ENCODE measurements around the gene RNASE2. TPM values are rescaled to one million over a fixed set of nuclear protein-coding genes. Genes with fewer than 3 reads are reported as not detected.
"Not testable (repeated sequence)": the region's sequence is repeated elsewhere in the genome, so short reads cannot be mapped to it uniquely, and the experiment has no call there.

The RNASE2 gene
- polyA plus RNA-seq, 5 donors = 1.2 to 2.5 (median 1.8) TPM

GRCh38 chr14:20980906-20981305 lies 25.6 kb downstream of the RNASE2 start:
- DNase-seq = no peak

GRCh38 chr14:20982646-20983369 lies 27.5 kb downstream of the RNASE2 start:
- DNase-seq = no peak

- not testable (repeated sequence) for DNase-seq
Observed at GRCh38 chr14:20985650-20986049, 30.4 kb downstream of the RNASE2 start.

GRCh38 chr14:20986811-20987210 lies 31.5 kb downstream of the RNASE2 start:
- DNase-seq = no peak

- no peak for DNase-seq
Observed at GRCh38 chr14:20988717-20989470, 33.6 kb downstream of the RNASE2 start.

GRCh38 chr14:20989471-20989786 lies 34.1 kb downstream of the RNASE2 start:
- no peak for DNase-seq

- peak; percentile 95 to 96 for DNase-seq
Observed at GRCh38 chr14:20989787-20990600, 34.7 kb downstream of the RNASE2 start, which contains the start of gene METTL17. Gene METTL17, plus strand, starts transcription at chr14:20989980. Its CDS starts 23 bp downstream, at chr14:20990003.

GRCh38 chr14:20996521-20996920 lies 41.2 kb downstream of the RNASE2 start:
- DNase-seq = no peak

GRCh38 chr14:20997115-20997514 lies 41.8 kb downstream of the RNASE2 start:
- no peak for DNase-seq

GRCh38 chr14:20997564-20997963 lies 42.3 kb downstream of the RNASE2 start:
- DNase-seq = no peak

GRCh38 chr14:20998139-20998538 lies 42.9 kb downstream of the RNASE2 start:
- peak; percentile 38 to 51 for DNase-seq

GRCh38 chr14:20998674-20999366 lies 43.5 kb downstream of the RNASE2 start, which contains the start of gene SLC39A2:
Gene SLC39A2, plus strand, starts transcription at chr14:20999293. Its CDS starts 154 bp downstream, at chr14:20999447.
- DNase-seq = no peak

GRCh38 chr14:20999591-20999990 lies 44.3 kb downstream of the RNASE2 start:
- DNase-seq = no peak

- no peak for DNase-seq
Observed at GRCh38 chr14:21001218-21001617, 45.9 kb downstream of the RNASE2 start.

GRCh38 chr14:21003788-21004346 lies 48.6 kb downstream of the RNASE2 start:
- DNase-seq = no peak

Other genes with a start within 250 kb of the RNASE2 start
- under 1 TPM in 1 of 5 donors, not detected in 4; 0.16 TPM for gene EDDM3A, start 209.6 kb upstream of the RNASE2 start, polyA plus RNA-seq (ENCODE audit: insufficient read depth in 1 of 5, insufficient read length in 5 of 5, low replicate concordance in 1 of 5)
- gene EDDM3B, start 187.1 kb upstream of the RNASE2 start, polyA plus RNA-seq (ENCODE audit: insufficient read depth in 1 of 5, insufficient read length in 5 of 5, low replicate concordance in 1 of 5) = not detected
- gene RNASE6, start 174.2 kb upstream of the RNASE2 start, polyA plus RNA-seq (ENCODE audit: insufficient read depth in 1 of 5, insufficient read length in 5 of 5, low replicate concordance in 1 of 5) = 1 to 10 TPM; 6.5 to 8.3 (median 7.9) TPM
- 100 to 1,000 TPM; 299 to 478 (median 401) TPM for gene RNASE1, start 152.6 kb upstream of the RNASE2 start, polyA plus RNA-seq (ENCODE audit: insufficient read depth in 1 of 5, insufficient read length in 5 of 5, low replicate concordance in 1 of 5)
- gene RNASE3, start 64.1 kb upstream of the RNASE2 start, polyA plus RNA-seq (ENCODE audit: insufficient read depth in 1 of 5, insufficient read length in 5 of 5, low replicate concordance in 1 of 5) = 1 to 10 TPM in 1 of 5 donors, under 1 TPM in 3, not detected in 1; 0.44 to 1.6 (median 0.72) TPM
- 100 to 1,000 TPM; 104 to 139 (median 116) TPM for gene METTL17, start 34.5 kb downstream of the RNASE2 start, polyA plus RNA-seq (ENCODE audit: insufficient read depth in 1 of 5, insufficient read length in 5 of 5, low replicate concordance in 1 of 5)
- under 1 TPM in 2 of 5 donors, not detected in 3; 0.14 to 0.49 TPM for gene SLC39A2, start 43.8 kb downstream of the RNASE2 start, polyA plus RNA-seq (ENCODE audit: insufficient read depth in 1 of 5, insufficient read length in 5 of 5, low replicate concordance in 1 of 5)
- gene NDRG2, start 69.6 kb downstream of the RNASE2 start, polyA plus RNA-seq (ENCODE audit: insufficient read depth in 1 of 5, insufficient read length in 5 of 5, low replicate concordance in 1 of 5) = 100 to 1,000 TPM; 123 to 163 (median 138) TPM
- under 1 TPM; 0.12 to 0.39 (median 0.23) TPM for gene TPPP2, start 74.7 kb downstream of the RNASE2 start, polyA plus RNA-seq (ENCODE audit: insufficient read depth in 1 of 5, insufficient read length in 5 of 5, low replicate concordance in 1 of 5)
- gene RNASE13, start 79.3 kb downstream of the RNASE2 start, polyA plus RNA-seq (ENCODE audit: insufficient read depth in 1 of 5, insufficient read length in 5 of 5, low replicate concordance in 1 of 5) = under 1 TPM in 1 of 5 donors, not detected in 4; 0.16 TPM
- under 1 TPM in 3 of 5 donors, not detected in 2; 0.12 to 0.13 (median 0.12) TPM for gene RNASE7, start 86.9 kb downstream of the RNASE2 start, polyA plus RNA-seq (ENCODE audit: insufficient read depth in 1 of 5, insufficient read length in 5 of 5, low replicate concordance in 1 of 5)
- gene RNASE8, start 102.3 kb downstream of the RNASE2 start, polyA plus RNA-seq (ENCODE audit: insufficient read depth in 1 of 5, insufficient read length in 5 of 5, low replicate concordance in 1 of 5) = not detected
- 10 to 100 TPM; 69.5 to 88.8 (median 83.3) TPM for gene ARHGEF40, start 114.8 kb downstream of the RNASE2 start, polyA plus RNA-seq (ENCODE audit: insufficient read depth in 1 of 5, insufficient read length in 5 of 5, low replicate concordance in 1 of 5)
- gene ZNF219, start 143.2 kb downstream of the RNASE2 start, polyA plus RNA-seq (ENCODE audit: insufficient read depth in 1 of 5, insufficient read length in 5 of 5, low replicate concordance in 1 of 5) = 10 to 100 TPM; 28.2 to 49.2 (median 34.2) TPM
- 1 to 10 TPM in 3 of 5 donors, under 1 TPM in 2; 0.74 to 2.3 (median 1.0) TPM for gene TMEM253, start 145.6 kb downstream of the RNASE2 start, polyA plus RNA-seq (ENCODE audit: insufficient read depth in 1 of 5, insufficient read length in 5 of 5, low replicate concordance in 1 of 5)
- gene OR5AU1, start 200.6 kb downstream of the RNASE2 start, polyA plus RNA-seq (ENCODE audit: insufficient read depth in 1 of 5, insufficient read length in 5 of 5, low replicate concordance in 1 of 5) = under 1 TPM; 0.03 to 0.36 (median 0.10) TPM